Prostate gland (tissue), 2 donors: ENCODE measurements around the gene EIF3D. TPM values are rescaled to one million over a fixed set of nuclear protein-coding genes. Genes with fewer than 3 reads are reported as not detected.
A peak's percentile ranks its signal among the peaks of the same experiment; 100 is the strongest.

ENCODE experiments used
- DNase-seq: peaks from one replicate; pipeline ENCODE4 v3.0.0-alpha.2; 2019; ENCODE audit warnings: low spot score
- H3K27ac ChIP-seq, 2 donors: fragments of 200-600 bp; sonication (generic); 2 replicates each; pipeline ENCODE4 v1.5.1; 2017 to 2019
- H3K27me3 ChIP-seq: fragments of 200-600 bp; sonication (generic); replicated peaks from 2 replicates; pipeline ENCODE4 v1.5.1; 2019; ENCODE audit not compliant: insufficient read depth
- H3K36me3 ChIP-seq, 2 donors: fragments of 200-600 bp; sonication (generic); 1 replicate in 1 of 2; 2 replicates in 1 of 2; pipeline versions ENCODE4 v1.5.1 to v1.8.1; 2017 to 2019
- H3K4me1 ChIP-seq: fragments of 200-600 bp; sonication (generic); replicated peaks from 2 replicates; pipeline ENCODE4 v1.5.1; 2019
- H3K4me3 ChIP-seq, 2 donors: fragments of 200-600 bp; sonication (generic); 2 replicates each; pipeline ENCODE4 v1.5.1; 2017 to 2019
- H3K9me3 ChIP-seq: fragments of 200-600 bp; sonication (generic); 2 replicates; pipeline ENCODE4 v1.5.1; 2017
- POLR2A ChIP-seq: fragments of 450-650 bp; IDR thresholded peaks from one replicate; pipeline ENCODE4 v1.6.1; 2016; ENCODE audit warnings: antibody characterized with exemption, mild to moderate bottlenecking
- POLR2AphosphoS5 ChIP-seq: sonication (generic); formaldehyde crosslinking; IDR thresholded peaks from one replicate; pipeline ENCODE4 v1.6.1; 2017; ENCODE audit warnings: antibody characterized with exemption
- WGBS: methylation state at CpG from one replicate; pipeline ENCODE4 v1.1.5; 2018; 5-methylcytosine and 5-hydroxymethylcytosine counted together
- intact Hi-C: fragments of 100-400 bp; cut with DNase I; formaldehyde crosslinking; loops from one replicate; pipeline ENCODE4 v1.14.2; 2022
- total RNA-seq, 2 donors: library from RNA; depleted of rRNA; stranded (reverse); fragments of >200 nt; gene quantifications; one replicate each; pipeline ENCODE4 v1.1.0, GENCODE V29; 2016
- TF ChIP-seq, protein P1 (sequence below), 4 experiments: fragments of 200-600 bp in 2 of 4; fragments of 450-650 bp in 2 of 4; sonication (generic) in 2 of 4; IDR thresholded peaks; 1 replicate in 3 of 4; 2 replicates in 1 of 4; pipeline ENCODE4 v1.5.1; 2016 to 2019; ENCODE audit warnings: antibody characterized with exemption in 4 of 4, mild to moderate bottlenecking in 2 of 4, moderate library complexity in 2 of 4

The EIF3D gene
- total RNA-seq, 2 donors from 2014 or later = 241 to 364 TPM

DNA sequence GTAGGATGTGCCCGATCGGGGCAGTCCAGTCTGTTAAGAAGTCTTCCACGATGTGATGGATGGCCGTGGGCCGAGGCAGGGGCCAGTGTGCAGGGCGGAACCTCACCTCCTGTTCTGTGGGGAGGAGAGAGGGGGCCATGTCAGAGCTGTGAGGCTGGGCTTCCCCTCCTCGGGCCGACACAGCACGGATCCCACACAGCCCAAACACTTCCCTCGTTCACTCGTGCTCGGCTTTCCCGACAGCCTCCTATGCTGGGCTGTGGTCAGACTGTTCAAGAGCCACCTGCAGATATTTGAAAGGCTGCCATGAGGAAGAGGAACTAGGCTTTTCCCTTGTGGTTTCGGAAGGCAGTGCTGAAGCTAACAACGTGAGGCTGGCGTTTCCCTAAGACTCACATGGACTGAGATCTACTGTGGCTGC lies 35.3 kb downstream of the EIF3D start:
- Histone ChIP-seq H3K27me3 (no peaks in the 10 kb centered on the region), H3K27ac (no peak overlapping the region), H3K36me3 (peaks cover 0 to 10% of the 10 kb centered on the region in 2 donors), H3K4me3 (no peak overlapping the region), H3K4me1 (no peaks in the 10 kb centered on the region), H3K9me3 (no peaks in the 10 kb centered on the region)
- DNase-seq = no peak
- intact Hi-C loops = no loop called here
- TF ChIP-seq, protein P1, sequence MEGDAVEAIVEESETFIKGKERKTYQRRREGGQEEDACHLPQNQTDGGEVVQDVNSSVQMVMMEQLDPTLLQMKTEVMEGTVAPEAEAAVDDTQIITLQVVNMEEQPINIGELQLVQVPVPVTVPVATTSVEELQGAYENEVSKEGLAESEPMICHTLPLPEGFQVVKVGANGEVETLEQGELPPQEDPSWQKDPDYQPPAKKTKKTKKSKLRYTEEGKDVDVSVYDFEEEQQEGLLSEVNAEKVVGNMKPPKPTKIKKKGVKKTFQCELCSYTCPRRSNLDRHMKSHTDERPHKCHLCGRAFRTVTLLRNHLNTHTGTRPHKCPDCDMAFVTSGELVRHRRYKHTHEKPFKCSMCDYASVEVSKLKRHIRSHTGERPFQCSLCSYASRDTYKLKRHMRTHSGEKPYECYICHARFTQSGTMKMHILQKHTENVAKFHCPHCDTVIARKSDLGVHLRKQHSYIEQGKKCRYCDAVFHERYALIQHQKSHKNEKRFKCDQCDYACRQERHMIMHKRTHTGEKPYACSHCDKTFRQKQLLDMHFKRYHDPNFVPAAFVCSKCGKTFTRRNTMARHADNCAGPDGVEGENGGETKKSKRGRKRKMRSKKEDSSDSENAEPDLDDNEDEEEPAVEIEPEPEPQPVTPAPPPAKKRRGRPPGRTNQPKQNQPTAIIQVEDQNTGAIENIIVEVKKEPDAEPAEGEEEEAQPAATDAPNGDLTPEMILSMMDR (IDR thresholded peaks at IDR 0.05) = no peak
- TF ChIP-seq POLR2A (no peak), POLR2AphosphoS5 (no peak)
- WGBS = 77% methylated on average over 16 of the region's 16 CpGs

DNA sequence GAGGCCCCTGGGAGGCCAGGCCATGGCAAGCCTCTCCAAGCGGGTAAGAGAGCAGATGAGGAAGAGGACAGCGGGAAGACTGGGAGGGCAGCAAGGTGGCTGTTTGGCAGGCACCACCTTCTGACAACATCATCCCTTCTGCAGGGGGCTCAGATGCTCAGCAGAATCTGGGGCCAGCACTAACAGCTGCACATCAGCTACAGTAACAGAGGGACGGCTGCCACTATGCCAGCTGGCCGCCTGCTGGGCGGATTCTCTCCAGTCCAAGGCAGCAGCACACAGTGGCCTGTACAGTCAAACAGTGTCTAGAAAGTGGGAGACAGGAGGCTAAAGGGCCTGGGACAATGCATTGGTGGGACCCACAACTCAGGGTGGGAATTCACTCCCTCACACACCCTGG lies 36.9 kb downstream of the EIF3D start:
- DNase-seq = no peak
- 93% methylated on average over 5 of the region's 5 CpGs for WGBS
- TF ChIP-seq POLR2AphosphoS5 = no peak
- TF ChIP-seq POLR2A = no peak
- TF ChIP-seq, protein P1 (IDR thresholded peaks at IDR 0.05) = no peak

DNA sequence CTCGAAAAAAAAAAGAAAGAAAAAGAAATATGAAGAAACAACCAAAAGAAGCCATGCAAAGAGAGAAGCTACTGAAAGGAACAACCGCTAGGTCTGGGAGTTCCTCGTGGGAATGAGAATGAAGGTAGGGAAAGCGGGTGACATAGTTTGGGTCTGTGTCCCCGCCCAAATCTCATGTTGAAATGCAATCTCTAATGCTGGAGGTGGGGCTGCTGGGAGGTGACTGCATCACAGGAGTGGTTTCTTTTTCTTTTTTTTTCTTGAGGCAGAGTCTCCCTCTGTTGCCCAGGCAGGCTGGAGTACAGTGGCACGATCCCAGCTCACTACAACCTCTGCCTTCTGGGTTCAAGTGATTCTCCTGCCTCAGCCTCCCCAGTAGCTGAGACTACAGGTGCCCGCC lies 37.8 kb downstream of the EIF3D start:
- Histone ChIP-seq H3K27me3 (no peaks in the 10 kb centered on the region), H3K36me3 (peaks cover 0 to 10% of the 10 kb centered on the region in 2 donors), H3K4me1 (no peaks in the 10 kb centered on the region), H3K27ac (no peak overlapping the region), H3K4me3 (no peak overlapping the region), H3K9me3 (no peaks in the 10 kb centered on the region)
- 91% methylated on average over 7 of the region's 7 CpGs for WGBS
- intact Hi-C loops = no loop called here
- DNase-seq = no peak
- TF ChIP-seq POLR2AphosphoS5 = no peak
- TF ChIP-seq, protein P1 (IDR thresholded peaks at IDR 0.05) = no peak
- no peak for TF ChIP-seq POLR2A

More for the DNA sequence above, 36.9 kb downstream of the EIF3D start:
- Histone ChIP-seq H3K4me3 (no peak overlapping the region), H3K27me3 (no peaks in the 10 kb centered on the region), H3K4me1 (no peaks in the 10 kb centered on the region), H3K27ac (no peak overlapping the region), H3K36me3 (peaks cover 0 to 10% of the 10 kb centered on the region in 2 donors), H3K9me3 (no peaks in the 10 kb centered on the region)
- intact Hi-C loops = no loop called here

DNA sequence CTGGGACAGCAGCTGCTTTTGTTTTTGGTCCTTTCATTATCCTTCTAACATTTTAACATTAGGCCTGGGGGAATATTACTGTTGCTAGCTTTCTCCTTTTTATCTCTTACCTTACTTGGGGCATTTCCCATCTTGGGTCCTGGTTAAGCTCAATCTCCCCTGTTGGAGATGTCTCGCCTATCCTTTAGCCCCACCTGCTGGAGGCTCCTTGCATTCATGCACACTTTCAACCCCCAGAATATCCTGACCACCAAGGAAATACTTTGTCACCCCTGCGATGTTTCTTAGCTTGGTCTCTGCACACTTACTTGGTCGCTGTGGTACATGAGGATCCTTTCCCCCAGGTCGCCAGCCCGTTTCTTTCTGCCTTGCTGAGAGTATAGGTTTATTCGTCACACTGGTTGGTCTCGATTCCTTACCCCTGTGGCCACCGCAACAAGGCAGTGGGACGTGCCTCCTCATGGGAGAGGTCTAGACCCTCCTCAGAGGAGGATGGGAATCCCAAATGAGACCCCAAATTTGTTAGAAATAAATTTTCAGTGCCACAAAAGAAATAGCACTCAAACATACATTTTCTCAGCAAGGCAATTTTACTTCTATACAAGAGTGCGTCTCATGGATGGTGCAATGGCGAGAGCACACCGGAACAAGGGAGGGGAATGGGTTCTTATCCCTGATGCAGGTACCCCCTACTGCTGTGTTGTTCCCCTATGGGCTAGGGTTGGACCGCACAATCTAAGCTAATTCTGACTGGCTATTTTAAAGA lies 42.2 kb downstream of the EIF3D start:
- 89% methylated on average over 13 of the region's 13 CpGs for WGBS
- DNase-seq = peak; percentile 36
- Histone ChIP-seq H3K27me3 (no peaks in the 10 kb centered on the region), H3K36me3 (peaks cover 0 to 10% of the 10 kb centered on the region in 2 donors), H3K4me1 (peaks cover 4% of the 10 kb centered on the region), H3K9me3 (no peaks in the 10 kb centered on the region), H3K4me3 (no peak overlapping the region), H3K27ac (no peak overlapping the region)
- intact Hi-C loops = no loop called here
- TF ChIP-seq, protein P1 (IDR thresholded peaks at IDR 0.05) = peak in 3 of 4 experiments; percentile 52 to 66 (median 59)
- no peak for TF ChIP-seq POLR2A
- no peak for TF ChIP-seq POLR2AphosphoS5
